NCI-H187 (cell line): ENCODE data around the gene ANKRD49.
A peak's percentile ranks its signal among the peaks of the same experiment; 100 is the strongest.
"Not testable (repeated sequence)": the region's sequence is repeated elsewhere in the genome, so short reads cannot be mapped to it uniquely, and the experiment has no call there.

Experiments used
- DNase-seq, 2 experiments: peaks; one replicate each; lab custom pipeline; 2025; lab: John Stamatoyannopoulos, UW

The ANKRD49 gene, protein sequence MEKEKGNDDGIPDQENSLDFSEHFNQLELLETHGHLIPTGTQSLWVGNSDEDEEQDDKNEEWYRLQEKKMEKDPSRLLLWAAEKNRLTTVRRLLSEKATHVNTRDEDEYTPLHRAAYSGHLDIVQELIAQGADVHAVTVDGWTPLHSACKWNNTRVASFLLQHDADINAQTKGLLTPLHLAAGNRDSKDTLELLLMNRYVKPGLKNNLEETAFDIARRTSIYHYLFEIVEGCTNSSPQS

DNA sequence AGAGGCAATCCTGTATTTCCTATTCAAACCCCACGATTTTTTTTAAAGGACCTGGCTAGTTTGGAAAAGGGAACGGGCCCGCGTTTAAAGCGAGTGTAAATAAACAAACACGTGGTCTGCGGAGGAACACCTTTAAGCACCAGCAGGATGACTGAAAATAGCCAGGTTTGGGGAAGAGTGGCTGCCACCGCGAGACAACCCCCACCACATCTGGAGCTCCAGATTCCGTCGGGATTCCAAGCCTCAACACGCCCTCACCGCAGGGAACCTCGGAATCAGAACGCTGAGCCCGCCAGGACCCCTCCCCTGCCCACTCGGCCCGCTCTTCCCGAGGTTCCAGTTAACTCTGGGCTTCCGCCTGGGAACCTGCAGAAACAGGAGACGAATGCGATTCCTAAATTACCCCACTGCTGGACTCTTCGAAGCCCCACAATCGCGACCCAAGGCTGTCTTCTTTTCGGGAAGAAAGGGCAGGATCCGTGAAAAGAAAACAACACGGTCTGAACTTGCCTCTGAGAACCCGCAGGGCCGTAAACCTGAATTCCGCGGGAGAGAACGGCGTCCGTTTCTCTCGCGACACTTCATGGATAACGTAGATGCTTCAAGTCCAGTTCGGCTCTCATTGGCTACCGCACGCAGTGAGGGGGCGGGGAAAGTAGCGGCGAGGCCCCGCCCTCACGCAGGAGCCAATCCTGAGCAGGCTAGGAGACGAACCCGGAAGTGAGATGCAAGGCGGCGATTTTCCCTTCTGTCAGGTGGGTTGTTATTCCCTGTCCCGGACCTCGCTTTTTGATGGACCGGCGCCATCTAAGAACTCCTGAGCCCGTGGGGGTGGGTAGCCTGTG, at the start of gene ANKRD49, which contains the start of gene MRE11:
TSS of gene ANKRD49 (plus strand) at position 704 of the 845 bp plus-strand sequence. CDS start 2,710 bp downstream, outside the sequence.
TSS of gene MRE11 (minus strand) at position 564 of the 845 bp plus-strand sequence. CDS start 1,043 bp downstream, outside the sequence.
- peak; percentile 91 to 96 for DNase-seq

DNA sequence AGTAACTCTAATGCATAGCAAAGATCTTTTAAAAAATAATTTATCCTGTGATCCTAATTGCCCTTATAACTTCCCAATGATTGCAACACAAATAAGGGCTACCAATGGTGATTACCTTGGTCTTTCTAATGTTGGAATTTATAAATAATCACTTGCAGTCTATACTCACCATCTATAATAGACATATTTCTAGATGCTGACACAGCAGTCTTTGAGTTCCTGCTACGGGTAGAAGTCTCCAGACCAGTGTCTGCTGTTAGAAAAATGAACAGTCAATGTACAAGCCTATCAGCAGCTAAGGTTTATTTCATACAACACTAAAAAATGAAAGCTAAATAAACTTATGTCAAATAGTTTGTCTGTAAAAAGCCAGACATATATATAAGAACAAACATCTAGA, 48.1 kb upstream of the ANKRD49 start:
- DNase-seq: no peak

DNA sequence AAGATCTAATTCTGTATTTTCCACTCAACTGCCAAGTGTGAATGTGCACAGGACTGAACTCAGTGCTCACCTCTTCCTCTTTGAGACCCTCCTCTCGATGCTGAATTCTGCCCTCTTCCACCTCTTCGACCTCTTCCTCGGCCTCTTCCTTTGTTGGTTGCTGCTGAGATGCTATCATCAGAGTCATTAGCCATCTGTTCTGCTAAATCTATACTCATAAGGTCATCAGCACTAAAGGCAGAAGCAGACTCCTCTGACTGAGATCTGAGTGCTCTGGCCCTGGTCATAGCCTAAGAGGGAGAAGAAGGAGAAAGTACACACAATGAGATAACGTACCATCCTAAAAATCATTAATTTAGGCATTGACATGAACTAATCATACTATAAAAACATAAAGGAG, 46.6 kb upstream of the ANKRD49 start:
- no peak for DNase-seq

DNA sequence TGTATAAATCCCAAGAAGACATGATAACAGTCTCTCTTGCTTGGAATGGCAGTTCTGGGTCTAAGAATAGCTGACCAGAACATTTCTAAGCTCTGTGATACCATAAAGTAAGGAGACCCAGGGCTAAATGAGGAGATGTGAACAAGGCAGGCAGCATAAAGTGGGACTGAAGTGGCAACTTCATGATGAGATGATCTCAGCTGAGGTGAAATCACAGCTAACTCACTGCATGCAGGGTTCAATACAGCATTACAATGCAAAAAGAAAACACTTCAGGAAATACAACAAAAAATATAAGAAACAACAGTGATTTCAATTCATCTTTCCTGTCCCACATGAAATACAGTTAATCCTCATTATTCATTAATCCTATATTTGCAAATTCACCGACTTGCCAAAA, 44.8 kb upstream of the ANKRD49 start:
- no peak for DNase-seq

DNA sequence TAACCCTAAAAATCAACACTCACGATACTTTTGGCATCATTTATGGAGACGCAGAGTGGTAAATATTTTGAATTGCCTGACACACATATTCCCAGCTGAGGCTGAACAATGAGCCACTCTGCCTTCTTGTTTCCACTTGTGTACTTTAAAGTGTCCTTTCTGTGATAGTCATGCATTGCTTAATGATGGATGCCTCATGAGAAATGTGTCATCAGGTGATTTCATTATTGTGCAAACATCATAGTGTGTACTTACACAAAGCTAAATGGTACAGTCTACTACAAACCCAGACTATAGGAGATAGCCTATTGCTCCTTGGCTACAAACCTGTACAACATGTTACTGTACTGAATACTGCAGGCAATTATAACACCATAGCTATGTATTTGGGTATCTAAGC, 44.3 kb upstream of the ANKRD49 start:
- DNase-seq: no peak

DNA sequence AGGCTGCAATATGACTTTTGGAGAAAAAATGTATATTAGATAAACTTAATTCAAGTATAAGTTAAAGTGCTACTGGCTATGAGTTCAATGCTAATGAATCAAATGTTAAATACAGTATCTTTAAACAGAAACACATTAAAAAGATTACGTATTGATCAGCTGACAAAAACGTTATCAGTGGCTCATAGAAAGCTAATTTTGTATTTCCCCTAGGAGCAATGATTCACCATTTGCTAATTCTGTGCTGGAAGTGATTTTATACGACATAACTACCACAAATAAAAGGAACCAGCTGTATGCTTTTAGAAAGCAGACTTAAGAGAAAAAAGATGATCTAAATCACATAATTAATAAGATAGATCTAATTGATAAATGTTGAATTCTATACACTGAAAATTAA, 43.7 kb upstream of the ANKRD49 start:
- DNase-seq: no peak

DNA sequence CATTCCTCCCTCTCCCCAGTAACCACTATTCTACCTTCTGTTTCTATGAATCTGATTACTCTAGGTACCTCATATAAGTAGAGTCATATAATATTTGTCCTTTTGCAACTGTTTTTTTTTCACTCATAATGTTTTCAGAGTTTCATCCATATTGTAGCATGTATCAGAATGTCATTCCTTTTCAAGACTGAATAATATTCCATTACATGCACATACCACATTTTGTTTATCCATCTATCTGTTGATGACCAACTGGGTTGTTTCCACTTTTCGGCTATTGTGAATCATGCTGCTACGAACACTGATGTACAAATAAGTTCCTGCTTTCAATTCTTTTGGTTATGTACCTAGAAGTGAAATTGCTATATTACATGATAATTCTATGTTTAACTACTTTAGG, 40.8 kb upstream of the ANKRD49 start:
- DNase-seq: no peak

DNA sequence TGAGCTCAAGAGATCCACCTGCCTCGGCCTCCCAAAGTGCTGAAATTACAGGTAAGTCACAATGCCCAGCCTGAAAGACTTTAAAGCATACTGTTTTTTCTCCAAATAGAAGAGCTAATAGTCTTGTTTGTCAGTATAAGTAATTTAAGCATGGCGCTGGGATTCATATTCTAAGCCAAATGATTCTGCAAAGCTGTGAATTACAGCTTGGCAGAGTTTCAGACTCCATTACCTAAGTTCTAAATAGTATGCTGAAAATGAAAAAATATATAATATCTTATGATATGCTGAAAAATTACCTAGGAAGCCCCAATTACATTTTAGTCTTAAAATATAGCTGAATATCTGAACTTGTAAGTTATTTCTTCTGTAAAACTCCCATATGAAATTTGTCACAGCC, 39.5 kb upstream of the ANKRD49 start:
- DNase-seq: no peak

DNA sequence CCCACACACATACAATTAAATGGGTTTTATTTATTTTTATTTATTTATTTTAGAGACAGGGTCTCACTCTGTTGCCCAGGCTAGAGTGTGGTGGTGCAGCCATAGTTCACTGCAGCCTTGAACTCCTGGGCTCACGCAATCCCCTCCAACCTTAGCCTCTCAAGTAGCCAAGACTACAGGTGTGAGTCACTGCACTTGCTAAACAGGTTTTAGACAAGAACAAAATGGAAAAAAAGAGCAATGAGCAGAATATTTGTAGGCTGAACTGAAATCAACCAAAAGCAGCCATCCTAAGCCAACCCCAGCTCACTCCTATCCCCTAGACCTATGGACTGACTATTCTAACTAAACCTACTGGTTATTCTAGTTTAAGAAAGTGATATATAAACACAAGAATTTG, 37.9 kb upstream of the ANKRD49 start:
- DNase-seq: no peak

DNA sequence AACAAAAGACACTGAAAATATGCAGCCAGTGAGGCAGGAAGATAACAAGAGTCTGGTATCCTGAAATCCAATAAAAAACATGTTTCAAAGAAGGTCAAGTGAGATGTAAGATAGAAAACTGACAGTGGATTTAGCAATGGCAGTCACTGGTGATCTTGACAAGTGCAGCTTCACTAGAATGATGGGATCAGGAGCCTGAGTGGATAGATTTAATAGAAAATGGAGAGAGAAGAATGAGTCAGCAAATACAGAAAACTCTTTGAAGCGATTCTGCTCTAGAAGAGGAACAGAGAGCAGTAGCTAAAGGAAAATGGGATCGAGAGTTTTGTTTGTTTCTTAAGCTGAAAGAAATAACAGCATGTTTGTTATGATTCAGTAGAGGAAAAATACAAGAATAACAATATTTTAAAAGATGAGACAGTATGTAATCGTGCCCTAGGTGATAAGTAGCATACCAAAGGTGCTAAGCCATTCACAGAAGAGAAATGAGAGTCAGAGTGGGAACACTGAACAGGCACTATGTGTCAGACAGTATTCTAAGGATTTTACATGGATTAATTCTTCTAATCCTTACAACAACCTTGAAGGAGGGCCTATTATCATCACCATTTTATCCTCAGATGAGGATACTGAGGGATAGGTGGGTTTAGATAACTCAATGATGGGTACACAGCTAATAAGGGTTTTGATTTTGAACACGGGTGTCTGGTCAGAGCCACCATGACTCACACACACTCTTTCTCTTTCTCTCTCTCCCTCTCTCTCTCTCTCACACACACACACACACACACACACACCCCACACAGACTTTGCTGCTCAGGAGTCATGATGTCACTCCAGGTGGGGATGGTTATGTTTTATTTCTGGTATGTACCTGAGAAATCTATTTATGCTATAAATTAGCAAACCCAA, 36.4 kb upstream of the ANKRD49 start:
- DNase-seq: no peak

DNA sequence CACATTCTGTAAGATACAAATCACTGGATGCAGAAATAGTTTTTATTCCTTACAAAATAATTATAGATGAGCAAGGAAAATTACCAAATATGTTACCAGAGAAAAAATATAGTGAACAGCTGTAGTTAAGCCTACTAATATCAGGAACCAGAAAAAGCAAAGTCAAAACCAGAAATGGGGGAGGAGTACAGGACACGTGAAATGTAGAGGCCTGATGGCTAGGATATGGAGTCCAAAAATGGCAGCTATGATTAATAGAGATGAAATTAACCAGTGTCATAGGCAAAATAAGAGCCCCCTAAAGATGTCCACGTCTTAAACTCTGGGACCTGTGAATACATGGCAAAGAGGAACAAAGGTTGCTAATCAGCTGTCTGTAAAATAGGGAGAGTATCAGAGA, 34.2 kb upstream of the ANKRD49 start:
- no peak for DNase-seq

DNA sequence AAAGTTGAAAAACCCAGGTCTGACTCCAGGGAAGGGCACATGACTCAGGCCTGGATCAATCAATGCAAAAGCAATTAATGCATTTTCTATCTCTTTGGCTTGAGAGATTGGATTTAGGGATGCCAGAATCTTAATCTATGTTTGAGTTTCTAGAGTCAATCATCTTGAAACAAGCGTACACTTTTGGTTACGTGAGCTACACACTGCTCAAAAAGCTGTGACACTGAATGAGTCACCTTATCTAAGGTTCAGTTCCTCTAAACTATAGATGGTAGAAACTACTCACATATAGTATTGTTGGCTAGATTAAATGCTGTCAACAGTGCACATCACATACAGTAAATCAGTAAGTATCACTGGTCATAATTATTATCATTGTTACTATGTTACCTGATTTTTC, 24.4 kb upstream of the ANKRD49 start:
- DNase-seq: no peak

DNA sequence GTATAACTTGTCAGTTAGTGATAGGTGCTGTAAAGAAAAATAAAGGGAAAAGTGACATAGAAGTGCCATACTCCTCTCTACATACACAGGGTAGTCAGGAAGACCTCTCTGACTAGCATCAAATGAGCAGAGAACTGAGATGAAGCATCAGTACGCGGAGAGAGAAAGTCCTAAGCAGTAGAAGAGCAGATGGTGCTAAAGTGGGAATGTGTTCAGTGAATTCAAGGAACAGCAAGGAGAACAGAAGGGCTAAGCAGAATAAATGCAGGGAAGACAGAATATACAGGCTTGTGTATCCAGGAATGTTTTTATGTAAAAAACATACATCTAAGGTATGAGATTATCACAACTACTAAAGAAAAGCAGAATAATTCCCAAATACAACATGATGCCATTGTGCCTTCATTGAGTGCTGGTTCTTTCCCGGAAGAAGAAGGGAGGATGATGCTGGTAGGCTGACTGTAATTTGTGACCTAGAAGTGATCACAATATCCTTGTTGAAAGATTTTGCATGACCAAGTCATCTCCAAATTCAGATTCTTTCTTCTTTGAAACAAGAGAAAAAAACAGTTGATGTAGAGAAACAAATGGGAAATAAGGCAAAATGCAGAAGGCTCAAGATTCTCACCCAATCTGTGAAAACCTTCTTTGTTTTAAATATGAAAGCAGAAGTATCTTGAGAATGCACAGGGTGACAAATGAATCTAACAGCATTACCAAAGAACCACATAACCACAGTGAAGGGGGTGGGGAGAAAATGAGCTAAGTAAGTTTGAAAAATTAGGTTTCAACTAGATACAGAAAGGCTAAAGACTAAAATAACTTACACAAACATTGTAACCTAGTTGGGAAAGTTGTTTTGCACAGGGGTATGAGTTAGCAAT, 20.6 kb upstream of the ANKRD49 start:
- DNase-seq: no peak

DNA sequence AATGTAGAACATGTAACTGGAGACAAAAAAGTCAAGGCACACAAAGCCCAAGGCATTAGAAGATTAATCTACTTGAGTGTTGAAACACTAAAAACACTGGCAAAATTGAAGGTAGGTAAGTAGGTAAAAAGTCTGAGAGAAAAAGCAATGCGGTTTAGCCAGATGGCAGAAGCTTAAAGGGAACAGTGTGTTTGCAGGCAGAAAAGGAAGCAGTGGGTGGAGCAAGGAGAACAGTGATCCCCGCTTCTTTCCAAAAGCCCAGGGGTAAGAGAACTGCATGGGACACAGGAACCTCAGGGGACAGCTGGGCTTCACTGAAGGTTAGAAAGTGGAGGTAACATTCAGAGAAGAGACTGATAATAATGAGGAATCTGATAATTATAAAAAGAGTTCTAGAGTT, 16.2 kb upstream of the ANKRD49 start:
- no peak for DNase-seq

DNA sequence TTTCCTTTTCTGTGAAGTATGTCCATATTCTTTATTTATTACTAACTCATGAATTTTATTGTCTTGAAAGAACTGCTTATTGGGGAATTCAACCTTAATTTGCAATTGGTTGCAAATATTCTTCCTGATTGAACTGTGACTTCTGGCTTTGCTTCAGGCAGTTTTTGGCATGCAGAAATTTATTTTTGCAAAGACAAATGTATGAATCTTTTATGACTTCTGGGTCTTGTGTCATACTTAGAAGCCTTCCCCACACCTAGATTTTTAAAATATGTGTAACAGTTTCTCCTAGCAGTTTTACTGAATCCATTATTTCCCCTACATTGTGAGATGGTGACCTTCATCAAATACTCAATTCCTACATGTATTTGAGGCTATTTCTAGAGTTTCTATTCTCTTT, 12.4 kb upstream of the ANKRD49 start:
- no peak for DNase-seq

DNA sequence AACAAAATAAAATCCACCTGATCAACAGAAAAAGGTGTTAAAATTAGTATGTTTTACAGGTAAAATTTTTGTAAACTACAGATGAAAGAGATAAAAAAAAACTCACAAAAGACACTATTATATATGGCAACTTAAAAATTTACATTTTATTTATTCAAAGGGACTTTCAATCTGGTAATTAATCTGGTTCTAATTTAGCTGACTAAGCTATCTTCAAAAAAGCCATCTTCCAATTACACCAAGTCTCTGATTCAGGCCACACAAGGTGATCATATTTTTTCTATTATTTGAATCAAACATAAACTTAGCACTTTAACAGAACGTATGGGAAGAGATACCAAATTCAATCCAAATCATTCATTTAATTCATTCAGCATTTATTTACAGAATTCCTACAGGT, 7.7 kb upstream of the ANKRD49 start:
- DNase-seq: no peak

DNA sequence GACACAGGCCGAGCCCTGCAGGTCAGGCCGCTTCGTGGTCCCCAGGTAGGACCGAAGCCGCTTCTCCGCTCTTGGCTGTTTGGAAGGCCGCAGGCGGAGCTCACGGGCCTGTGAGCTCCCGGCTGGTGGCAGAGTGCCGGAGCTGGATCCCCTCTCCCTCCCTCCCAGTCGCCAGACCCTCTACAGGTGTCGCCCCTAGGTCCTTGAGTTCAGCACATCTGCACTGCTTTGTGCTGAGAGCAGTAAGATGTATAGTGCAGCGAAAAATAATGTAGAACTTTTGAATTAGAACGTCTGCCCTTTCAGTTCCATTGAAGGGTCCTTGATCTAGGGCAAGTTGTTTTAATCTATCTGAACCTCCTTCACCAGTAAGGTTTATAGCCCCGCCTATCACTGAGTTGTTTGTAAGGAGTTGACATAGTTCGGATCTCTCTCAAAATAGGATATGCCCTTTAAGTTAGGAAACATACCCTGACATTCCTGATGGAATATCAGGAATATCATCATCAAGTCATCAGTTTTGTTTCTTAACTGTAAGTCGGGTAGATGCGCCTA, 419 bp downstream of the ANKRD49 start:
- no peak for DNase-seq

DNA sequence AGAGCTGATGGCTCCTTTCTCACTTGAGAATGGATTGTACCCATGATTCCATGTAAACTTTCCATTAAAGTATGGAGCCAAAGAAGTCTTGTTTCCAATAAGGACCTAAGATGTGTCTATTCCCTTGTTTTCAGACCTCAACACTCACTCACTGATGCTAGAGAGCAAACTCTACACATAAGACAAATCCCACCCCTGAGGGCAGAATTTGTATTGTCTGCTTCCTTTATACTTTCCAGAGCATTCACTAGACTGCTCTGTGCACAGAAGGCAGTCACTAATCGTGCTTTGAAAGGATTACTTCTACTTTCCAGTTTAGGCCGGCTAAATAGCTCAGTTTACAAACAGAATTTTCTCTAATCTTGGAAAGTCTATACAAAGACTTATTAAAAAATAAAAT, 6.4 kb downstream of the ANKRD49 start:
- DNase-seq: no peak

DNA sequence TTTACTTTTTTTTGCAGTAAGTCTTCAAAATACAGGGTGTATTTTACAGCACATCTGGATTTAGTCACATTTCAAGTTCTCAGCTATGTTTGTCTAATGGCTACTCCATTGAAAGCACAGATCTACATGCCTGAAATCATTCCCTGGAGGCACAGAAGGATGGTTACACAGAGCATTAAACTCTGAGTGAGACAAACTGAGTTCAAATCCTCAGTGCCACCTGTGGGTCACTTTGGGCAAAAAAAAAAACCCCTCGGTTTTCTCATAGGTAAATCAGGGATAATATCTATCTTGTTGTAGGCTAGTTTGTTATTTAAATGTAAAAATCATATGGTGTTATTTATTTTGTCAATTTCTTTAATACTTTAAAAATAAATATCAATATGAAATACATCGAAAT, 7.7 kb downstream of the ANKRD49 start:
- no peak for DNase-seq

DNA sequence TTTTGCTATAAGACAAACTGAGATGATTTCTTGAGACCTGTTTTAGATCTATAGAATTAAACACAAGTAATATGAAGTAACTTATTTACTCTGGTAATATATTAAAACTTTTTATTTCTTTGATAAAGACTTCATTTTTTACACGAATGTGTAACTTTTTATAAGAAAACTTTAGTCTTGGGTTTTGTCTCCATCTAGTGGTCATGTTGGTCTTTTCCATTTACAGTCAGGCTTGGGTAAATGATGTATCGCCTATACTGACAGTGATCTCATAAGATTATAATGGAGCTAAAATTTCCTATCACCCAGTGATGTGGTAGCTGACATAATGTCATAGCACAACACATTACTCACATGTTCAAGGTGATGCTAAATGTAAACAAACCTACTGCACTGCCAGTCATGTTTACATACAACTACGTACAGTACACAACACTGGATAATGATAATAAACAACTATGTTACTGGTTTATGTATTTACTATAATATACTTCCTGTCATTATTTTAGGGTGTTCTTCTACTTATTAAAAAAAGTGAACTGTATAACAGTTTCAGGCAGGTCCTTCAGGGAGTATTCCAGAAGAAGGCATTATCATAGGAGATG, 11.0 kb downstream of the ANKRD49 start:
- DNase-seq: no peak

DNA sequence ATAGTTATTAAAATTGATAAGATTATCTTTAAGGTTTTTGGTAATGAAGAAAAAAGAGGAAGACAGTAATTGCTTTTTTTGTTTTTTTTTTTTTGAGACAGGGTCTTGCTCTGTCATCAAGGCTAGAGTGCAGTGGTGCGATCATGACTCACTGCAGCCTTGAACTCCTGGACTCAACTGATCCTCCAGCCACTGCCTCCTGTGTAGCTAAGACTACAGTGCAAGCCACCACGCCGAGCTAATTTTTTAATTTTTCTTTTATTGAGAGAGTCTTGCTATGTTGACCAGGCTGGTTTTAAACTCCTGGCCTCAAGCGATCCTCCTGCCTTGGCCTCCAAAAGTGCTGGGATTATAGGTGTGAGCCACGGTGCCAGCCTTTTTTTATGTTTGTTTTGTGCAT, 12.7 kb downstream of the ANKRD49 start:
- DNase-seq: not testable (repeated sequence)
